Skin of body (tissue), 2 donors: ENCODE measurements around the gene H2AZ1. TPM values are rescaled to one million over a fixed set of nuclear protein-coding genes. Genes with fewer than 3 reads are reported as not detected.

Source experiments
- DNase-seq: peaks from one replicate; lab custom pipeline; 2025; lab: John Stamatoyannopoulos, UW
- total RNA-seq: library from RNA; depleted of rRNA; stranded (reverse); fragments of >200 nt; gene quantifications from one replicate; pipeline ENCODE4 v1.2.3, GENCODE V29; 2014

Gene H2AZ1
- total RNA-seq, 1 donor from 2014 or later = 123 TPM

GRCh38 chr4:99946356-99947189 lies 3.5 kb downstream of the H2AZ1 start, which contains the start of gene DNAJB14:
TSS of gene DNAJB14 (minus strand) at chr4:99946618. CDS start at chr4:99946571, 47 bp downstream.
- peak; percentile 59 for DNase-seq

- DNase-seq = peak; percentile 22
Observed at GRCh38 chr4:99945718-99946355, 4.2 kb downstream of the H2AZ1 start.

- no peak for DNase-seq
Observed at GRCh38 chr4:99943904-99944437, 6.1 kb downstream of the H2AZ1 start.

GRCh38 chr4:99938243-99938753 lies 11.8 kb downstream of the H2AZ1 start:
- DNase-seq = no peak

GRCh38 chr4:99934891-99935290 lies 15.2 kb downstream of the H2AZ1 start:
- no peak for DNase-seq

GRCh38 chr4:99927566-99927965 lies 22.5 kb downstream of the H2AZ1 start:
- no peak for DNase-seq

GRCh38 chr4:99921174-99921573 lies 28.9 kb downstream of the H2AZ1 start:
- no peak for DNase-seq

- DNase-seq = no peak
Observed at GRCh38 chr4:99918656-99919055, 31.4 kb downstream of the H2AZ1 start.

- no peak for DNase-seq
Observed at GRCh38 chr4:99917575-99917974, 32.5 kb downstream of the H2AZ1 start.

- no peak for DNase-seq
Observed at GRCh38 chr4:99915449-99915848, 34.6 kb downstream of the H2AZ1 start.

Other genes with a start within 250 kb of the H2AZ1 start
- 27.6 TPM for gene DAPP1, start 133.4 kb downstream of the H2AZ1 start, total RNA-seq
- 34.0 TPM for gene LAMTOR3, start 55.8 kb downstream of the H2AZ1 start, total RNA-seq
- gene DNAJB14, start 3.7 kb downstream of the H2AZ1 start, total RNA-seq = 39.9 TPM
- gene DDIT4L, start 240.2 kb upstream of the H2AZ1 start, total RNA-seq = 8.5 TPM